Adrenal gland (tissue), 5 donors: ENCODE data around the gene FOXN1.

ENCODE experiments used
- POLR2A ChIP-seq, 2 donors: fragments of 450-650 bp; IDR thresholded peaks; one replicate each; pipeline ENCODE4 v1.6.1; 2017; ENCODE audit warnings: antibody characterized with exemption in 2 of 2, mild to moderate bottlenecking in 2 of 2, moderate library complexity in 1 of 2
- TF ChIP-seq, protein P1 (sequence below), 6 experiments: fragments of 450-650 bp in 4 of 6; fragments of 200-600 bp in 2 of 6; sonication (generic) in 1 of 6; IDR thresholded peaks; 1 replicate in 5 of 6; 2 replicates in 1 of 6; pipeline versions ENCODE4 v1.5.1 to v1.8.0; 2016 to 2021; ENCODE audit warnings: antibody characterized with exemption in 6 of 6, mild to moderate bottlenecking in 2 of 6, moderate library complexity in 1 of 6
- donor health status: DM: no; HTN: no; CAD: no.

DNA sequence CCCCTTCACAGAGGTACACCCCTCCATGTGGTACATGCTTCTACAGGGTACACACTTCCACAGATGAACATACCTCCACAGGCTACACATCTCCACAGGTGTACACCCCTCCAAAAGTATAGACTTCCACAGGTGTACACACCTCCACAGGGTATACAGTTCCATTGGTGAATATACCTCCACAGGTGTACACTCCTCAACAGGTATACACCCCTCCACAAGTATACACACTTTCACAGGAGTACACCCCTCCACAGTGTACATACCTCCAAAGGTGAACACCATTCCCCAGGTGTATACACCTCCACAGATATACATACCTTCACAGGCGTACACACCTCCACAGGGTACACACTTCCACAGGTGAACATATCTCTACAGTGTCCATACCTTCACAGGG is 9.4 kb downstream of the FOXN1 start:
- TF ChIP-seq POLR2A (IDR thresholded peaks at IDR 0.05): no peak
- TF ChIP-seq, protein P1, sequence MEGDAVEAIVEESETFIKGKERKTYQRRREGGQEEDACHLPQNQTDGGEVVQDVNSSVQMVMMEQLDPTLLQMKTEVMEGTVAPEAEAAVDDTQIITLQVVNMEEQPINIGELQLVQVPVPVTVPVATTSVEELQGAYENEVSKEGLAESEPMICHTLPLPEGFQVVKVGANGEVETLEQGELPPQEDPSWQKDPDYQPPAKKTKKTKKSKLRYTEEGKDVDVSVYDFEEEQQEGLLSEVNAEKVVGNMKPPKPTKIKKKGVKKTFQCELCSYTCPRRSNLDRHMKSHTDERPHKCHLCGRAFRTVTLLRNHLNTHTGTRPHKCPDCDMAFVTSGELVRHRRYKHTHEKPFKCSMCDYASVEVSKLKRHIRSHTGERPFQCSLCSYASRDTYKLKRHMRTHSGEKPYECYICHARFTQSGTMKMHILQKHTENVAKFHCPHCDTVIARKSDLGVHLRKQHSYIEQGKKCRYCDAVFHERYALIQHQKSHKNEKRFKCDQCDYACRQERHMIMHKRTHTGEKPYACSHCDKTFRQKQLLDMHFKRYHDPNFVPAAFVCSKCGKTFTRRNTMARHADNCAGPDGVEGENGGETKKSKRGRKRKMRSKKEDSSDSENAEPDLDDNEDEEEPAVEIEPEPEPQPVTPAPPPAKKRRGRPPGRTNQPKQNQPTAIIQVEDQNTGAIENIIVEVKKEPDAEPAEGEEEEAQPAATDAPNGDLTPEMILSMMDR (IDR thresholded peaks at IDR 0.05): no peak
